ENCODE results near the gene DEPDC1. TPM values are rescaled to one million over a fixed set of nuclear protein-coding genes. Genes with fewer than 3 reads are reported as not detected.
A peak's percentile ranks its signal among the peaks of the same experiment; 100 is the strongest.

Gene DEPDC1
- total and polyA plus RNA-seq, 11 donors, result 0.04 to 4.2 (median 0.46) TPM; not detected in 1

GRCh38 chr1:68511254-68511653, 14.4 kb upstream of the DEPDC1 start:
- intact Hi-C loops (cut with DNase I), result no loop called here
- no peaks in the 10 kb centered on the region for H3K36me3 ChIP-seq
- H3K27ac ChIP-seq, result no peak overlapping the region
- H3K9me3 ChIP-seq, result no peaks in the 10 kb centered on the region
- TF ChIP-seq POLR2A (IDR thresholded peaks at IDR 0.05), result no peak
- no peak for TF ChIP-seq CTCF (IDR thresholded peaks at IDR 0.05)
- H3K4me3 ChIP-seq, result no peak overlapping the region
- no peaks in the 10 kb centered on the region for H3K27me3 ChIP-seq
- no peaks in the 10 kb centered on the region for H3K4me1 ChIP-seq
- DNase-seq (no peak), ATAC-seq (no peak)
- WGBS, 4 donors, result 89 to 95% (median 92%) methylated on average over 2 of the region's 2 CpGs

GRCh38 chr1:68506386-68506785, 9.5 kb upstream of the DEPDC1 start:
- Histone ChIP-seq H3K27me3 (no peaks in the 10 kb centered on the region), H3K4me3 (no peak overlapping the region), H3K9me3 (peaks cover 0 to 11% (median 7%) of the 10 kb centered on the region in 12 donors), H3K36me3 (no peaks in the 10 kb centered on the region), H3K27ac (no peak overlapping the region), H3K4me1 (no peaks in the 10 kb centered on the region)
- ATAC-seq (no peak), DNase-seq (no peak)
- TF ChIP-seq POLR2A (IDR thresholded peaks at IDR 0.05), result no peak
- no peak for TF ChIP-seq CTCF (IDR thresholded peaks at IDR 0.05)
- intact Hi-C loops (cut with DNase I), result no loop called here
- WGBS, 4 donors, result 93 to 98% (median 97%) methylated on average over 3 of the region's 3 CpGs

GRCh38 chr1:68503085-68503484, 6.2 kb upstream of the DEPDC1 start:
- Histone ChIP-seq H3K36me3 (no peaks in the 10 kb centered on the region), H3K27me3 (no peaks in the 10 kb centered on the region), H3K9me3 (peaks cover 0 to 11% (median 7%) of the 10 kb centered on the region in 12 donors), H3K27ac (no peak overlapping the region), H3K4me1 (no peaks in the 10 kb centered on the region), H3K4me3 (no peak overlapping the region)
- no peak for TF ChIP-seq POLR2A (IDR thresholded peaks at IDR 0.05)
- ATAC-seq (no peak), DNase-seq (no peak)
- intact Hi-C loops (cut with DNase I), result no loop called here

- TF ChIP-seq CTCF (IDR thresholded peaks at IDR 0.05) (no peak), POLR2A (IDR thresholded peaks at IDR 0.05) (no peak)
- Histone ChIP-seq H3K27ac (peak overlapping the region in 1 of 12 donors; percentile 19), H3K9me3 (no peaks in the 10 kb centered on the region), H3K4me1 (peaks cover 4 to 17% (median 11%) of the 10 kb centered on the region in 12 donors), H3K27me3 (no peaks in the 10 kb centered on the region), H3K36me3 (no peaks in the 10 kb centered on the region), H3K4me3 (peak overlapping the region in 11 of 12 donors; percentile 45 to 77 (median 64))
- intact Hi-C loops (cut with DNase I), result no loop called here
- DNase-seq (no peak), ATAC-seq (peak in 1 of 4 donors; percentile 3)
- 6 to 11% (median 9%) methylated on average over 3 of the region's 3 CpGs for WGBS, 4 donors
Observed at GRCh38 chr1:68497358-68497698, 446 bp upstream of the DEPDC1 start.

DNA sequence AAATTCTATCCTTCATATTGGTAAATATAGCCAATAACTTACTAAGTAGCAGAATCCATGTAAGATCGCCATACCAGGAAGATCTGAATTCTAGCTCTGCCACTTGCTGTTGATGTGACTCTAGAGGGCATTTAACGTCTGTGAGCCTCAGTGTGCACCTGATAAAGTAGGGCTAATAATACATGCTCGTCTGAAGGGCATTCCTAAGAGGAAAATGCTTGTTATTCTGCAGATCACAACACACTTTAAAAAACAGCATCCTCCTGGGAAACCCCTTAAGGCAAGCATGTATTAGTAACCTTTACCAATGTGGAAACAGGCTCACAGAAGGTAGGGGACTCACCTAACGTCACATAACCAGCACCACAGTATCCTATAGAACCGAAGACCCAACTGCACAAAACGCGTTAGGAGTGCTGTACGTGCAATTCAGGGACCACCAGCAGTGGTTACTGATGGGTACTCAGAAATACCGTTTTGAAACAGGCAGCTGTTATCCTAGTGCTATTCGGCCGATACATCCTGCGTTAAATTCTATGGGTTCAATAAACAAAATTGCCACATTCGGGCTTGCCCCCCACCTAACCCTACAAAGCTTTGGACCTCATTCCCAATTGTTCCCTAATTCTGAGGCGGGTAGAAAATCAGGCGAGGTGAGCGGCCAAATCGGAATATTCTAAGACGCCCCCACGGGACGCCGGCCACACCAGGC, 758 bp downstream of the DEPDC1 start:
- no peak for TF ChIP-seq CTCF (IDR thresholded peaks at IDR 0.05)
- TF ChIP-seq POLR2A (IDR thresholded peaks at IDR 0.05), result no peak
- intact Hi-C loops (cut with DNase I), result no loop called here
- WGBS, 4 donors, result 8 to 14% (median 9%) methylated on average over 15 to 21 of the region's 21 CpGs

More for the DNA sequence above, 758 bp downstream of the DEPDC1 start:
- no peaks in the 10 kb centered on the region for H3K36me3 ChIP-seq
- peaks cover 4 to 17% (median 11%) of the 10 kb centered on the region in 12 donors for H3K4me1 ChIP-seq
- DNase-seq (no peak), ATAC-seq (no peak)
- no peaks in the 10 kb centered on the region for H3K27me3 ChIP-seq
- H3K4me3 ChIP-seq, result peak overlapping the region; percentile 45 to 77 (median 64)
- no peak overlapping the region for H3K27ac ChIP-seq
- H3K9me3 ChIP-seq, result no peaks in the 10 kb centered on the region

Data from heart left ventricle (tissue), 16 donors.